GM21526 (cell line): ENCODE results near the gene DESI2.
"Not testable (repeated sequence)": the region's sequence is repeated elsewhere in the genome, so short reads cannot be mapped to it uniquely, and the experiment has no call there.

Experiments used
- ATAC-seq: cut with Tn5 transposase; IDR thresholded peaks from one replicate; pipeline ENCODE4 v1.9.1; 2021; ENCODE audit warnings: moderate library complexity; ENCODE audit not compliant: unreplicated experiment, low FRiP score

DESI2 gene

DNA sequence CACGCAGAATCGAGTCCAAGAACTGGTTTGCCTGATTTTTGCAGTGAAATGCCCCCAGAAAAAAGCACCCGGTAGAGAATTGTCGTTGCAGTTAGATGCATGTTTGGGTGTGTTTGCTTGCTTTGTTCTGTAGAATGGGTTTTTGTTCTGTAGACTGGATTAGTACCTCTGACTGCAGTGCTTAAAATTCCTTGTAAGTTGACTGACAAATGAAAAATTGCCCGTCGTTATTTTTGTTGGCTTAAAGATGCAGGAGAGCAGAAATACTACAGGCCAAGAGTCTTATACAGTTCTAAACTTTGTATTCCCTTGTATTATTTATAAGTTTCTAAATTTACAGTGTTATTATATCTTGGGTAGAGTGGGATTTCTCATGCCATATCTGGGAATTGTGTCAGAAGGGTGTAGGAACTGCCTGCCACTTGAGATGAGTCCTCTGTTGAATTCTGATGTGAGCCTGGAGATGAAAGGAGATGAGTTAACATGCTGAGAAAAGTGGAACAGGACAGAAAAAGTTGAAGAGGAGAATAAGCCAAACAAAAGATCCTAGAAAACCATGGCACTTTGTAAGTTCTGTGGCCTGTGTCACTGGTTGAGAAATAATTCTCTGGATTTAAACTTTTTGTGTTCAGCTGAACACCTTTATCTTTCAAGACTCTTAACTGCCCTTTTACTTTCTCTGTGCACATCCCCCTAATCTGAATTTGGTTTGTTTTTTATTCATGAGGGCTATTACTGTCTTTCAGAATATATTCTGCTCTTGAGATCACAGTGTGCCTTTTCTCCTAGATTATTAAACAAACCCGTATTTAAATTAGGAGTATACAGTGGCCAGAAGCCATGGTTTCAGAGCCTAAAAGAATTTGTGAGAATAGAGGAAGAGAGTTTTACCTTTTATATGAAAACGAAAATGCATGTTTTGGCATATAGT is 1.4 kb downstream of the DESI2 start:
- no peak for ATAC-seq

DNA sequence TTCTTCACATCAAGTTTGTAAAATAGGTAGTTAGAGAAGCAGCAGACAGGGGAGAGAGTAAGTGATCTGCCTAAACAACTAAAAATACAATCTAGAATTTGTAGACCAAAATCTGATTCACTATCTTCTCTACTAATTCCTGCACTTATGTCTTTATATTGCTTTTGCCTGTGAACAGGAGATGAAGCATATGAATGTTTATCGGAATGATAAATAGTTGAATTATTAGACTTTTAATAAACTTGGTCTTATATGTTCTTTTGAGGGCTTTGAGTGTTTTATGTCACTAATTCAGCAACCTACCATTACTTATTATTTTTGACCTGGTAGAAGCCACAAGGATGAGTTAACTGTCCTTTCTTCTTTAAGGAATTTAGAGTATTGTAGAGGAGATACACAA is 2.3 kb downstream of the DESI2 start:
- ATAC-seq, result no peak

GRCh38 chr1:244657421-244657820 is 4.5 kb downstream of the DESI2 start:
- ATAC-seq, result no peak

- no peak for ATAC-seq
Observed at GRCh38 chr1:244659694-244660093, 6.8 kb downstream of the DESI2 start.

- ATAC-seq, result no peak
Observed at GRCh38 chr1:244660595-244660994, 7.7 kb downstream of the DESI2 start.

DNA sequence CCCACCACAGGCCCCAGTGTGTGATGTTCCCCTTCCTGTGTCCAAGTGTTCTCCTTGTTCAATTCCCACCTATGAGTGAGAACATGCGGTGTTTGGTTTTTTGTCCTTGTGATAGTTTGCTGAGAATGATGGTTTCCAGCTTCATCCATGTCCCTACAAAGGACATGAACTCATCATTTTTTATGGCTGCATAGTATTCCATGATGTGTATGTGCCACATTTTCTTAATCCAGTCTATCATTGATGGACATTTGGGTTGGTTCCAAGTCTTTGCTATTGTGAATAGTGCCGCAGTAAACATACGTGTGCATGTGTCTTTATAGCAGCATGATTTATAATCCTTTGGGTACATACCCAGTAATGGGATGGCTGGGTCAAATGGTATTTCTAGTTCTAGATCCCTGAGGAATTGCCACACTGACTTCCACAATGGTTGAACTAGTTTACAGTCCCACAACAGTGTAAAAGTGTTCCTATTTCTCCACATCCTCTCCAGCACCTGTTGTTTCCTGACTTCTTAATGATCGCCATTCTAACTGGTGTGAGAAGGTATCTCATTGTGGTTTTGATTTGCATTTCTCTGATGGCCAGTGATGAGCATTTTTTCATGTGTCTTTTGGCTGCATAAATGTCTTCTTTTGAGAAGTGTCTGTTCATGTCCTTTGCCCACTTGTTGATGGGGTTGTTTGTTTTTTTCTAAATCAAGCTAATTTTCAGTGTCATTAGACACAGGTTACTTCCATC is 8.8 kb downstream of the DESI2 start:
- ATAC-seq, result not testable (repeated sequence)

- ATAC-seq, result no peak
Observed at GRCh38 chr1:244662599-244662998, 9.7 kb downstream of the DESI2 start.

DNA sequence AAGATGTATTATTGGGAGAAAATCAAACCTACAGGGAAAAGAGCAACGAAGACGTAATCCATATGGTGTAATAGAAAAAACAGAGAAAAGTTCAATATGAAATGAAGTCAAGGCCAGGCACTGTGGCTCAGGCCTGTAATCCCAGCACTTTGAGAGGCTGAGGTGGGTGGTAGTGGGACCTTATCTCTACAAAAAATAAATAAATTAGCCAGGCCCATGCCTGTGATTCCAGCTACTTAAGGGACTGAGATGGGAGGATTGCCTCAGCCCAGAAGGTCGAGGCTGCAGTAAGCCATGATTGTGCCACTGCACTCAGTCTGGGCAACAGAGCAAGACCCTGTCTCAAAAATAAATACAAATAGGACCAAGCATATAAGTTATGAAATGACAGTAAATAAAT is 11.4 kb downstream of the DESI2 start:
- no peak for ATAC-seq

DNA sequence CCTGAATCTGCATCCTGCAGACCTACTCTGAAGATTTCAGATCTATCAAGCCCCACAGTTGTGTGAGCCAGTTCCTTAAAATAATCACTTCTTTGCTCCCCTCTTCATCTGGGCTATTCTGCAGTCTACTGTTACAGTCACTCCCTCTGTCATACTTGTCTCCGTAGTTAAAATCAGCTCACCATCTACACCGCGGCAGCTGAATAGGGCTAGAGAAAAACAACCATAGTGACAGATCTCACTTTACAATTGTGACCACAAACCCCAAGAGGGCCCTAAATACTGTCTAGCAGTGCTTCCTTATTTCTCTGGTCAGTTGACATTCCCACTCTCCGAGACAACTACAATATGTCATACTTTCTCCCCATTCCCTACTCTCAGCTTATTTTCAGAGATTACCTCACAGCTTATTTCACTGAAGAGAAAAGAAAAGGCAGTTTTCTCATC is 12.9 kb downstream of the DESI2 start:
- ATAC-seq, result peak; percentile 68

- not testable (repeated sequence) for ATAC-seq
Observed at GRCh38 chr1:244666672-244667418, 13.9 kb downstream of the DESI2 start.

DNA sequence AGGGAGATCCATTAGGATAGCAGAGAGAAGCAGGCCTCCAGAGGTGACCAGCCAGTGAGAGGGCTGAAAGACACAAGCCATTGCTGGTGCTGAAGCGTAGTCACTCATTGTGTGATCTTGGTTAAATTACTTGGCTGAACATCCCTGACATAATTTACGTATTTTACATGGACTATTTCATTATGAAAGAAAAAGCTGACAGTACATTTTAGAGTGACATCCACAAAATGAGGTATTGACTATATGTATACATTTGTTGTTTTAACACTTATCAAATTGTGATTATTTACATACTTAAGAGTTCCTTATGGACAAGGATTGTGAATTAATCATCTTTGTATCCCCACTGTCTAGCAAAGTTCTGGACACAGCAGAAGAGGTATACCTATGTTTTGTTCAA is 14.9 kb downstream of the DESI2 start:
- no peak for ATAC-seq

DNA sequence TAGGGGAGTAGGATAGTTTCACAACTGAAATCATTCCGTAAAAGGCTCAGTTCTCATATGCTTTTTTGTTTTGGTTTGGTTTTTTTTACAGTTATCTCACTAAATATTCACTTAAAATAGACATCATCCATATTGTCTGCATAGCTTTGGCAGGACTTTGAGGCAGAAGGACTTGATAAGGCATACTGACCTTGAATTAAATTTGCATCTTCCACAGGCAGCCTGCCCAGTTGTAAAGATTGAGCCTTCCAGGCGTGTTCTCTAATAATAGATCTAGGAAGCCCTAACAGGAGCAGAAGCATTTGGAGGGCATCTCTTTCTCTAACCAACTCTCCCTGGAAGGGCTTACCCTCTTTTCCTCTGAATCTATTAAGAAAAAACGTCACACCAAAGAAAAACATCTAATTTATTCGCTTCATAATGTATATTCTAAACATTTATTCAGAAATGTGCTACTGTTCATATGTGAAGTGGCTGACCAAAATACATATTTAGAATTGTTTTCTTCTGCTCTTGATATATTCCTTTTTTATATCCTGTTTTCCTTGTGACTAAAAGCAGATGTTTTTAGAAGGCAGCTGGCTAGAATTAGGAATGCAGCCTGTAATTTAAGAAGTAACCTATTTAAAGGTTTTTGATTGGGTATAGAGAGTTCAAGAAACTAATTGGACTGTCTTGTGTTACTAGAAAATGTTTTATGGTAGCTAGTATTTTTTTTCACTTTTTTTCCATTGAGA is 20.2 kb downstream of the DESI2 start:
- no peak for ATAC-seq

DNA sequence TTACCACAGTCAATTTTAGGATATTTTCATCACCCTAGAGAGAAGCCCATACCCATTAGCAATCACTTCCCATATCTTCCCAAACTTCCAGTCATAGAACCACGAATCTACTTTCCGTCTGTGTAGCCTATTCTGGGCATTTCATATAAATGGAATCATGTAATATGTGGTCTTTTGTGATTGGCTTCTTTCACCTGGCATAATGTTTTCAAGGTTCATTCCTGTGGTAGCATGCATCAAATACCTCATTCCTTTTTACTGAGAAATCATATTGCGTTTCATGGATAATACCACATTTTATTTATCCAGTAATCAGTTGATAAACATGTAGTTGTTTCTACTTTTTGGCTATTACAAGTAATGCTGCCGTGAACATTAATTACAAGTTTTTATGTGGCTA is 21.5 kb downstream of the DESI2 start:
- ATAC-seq, result no peak

DNA sequence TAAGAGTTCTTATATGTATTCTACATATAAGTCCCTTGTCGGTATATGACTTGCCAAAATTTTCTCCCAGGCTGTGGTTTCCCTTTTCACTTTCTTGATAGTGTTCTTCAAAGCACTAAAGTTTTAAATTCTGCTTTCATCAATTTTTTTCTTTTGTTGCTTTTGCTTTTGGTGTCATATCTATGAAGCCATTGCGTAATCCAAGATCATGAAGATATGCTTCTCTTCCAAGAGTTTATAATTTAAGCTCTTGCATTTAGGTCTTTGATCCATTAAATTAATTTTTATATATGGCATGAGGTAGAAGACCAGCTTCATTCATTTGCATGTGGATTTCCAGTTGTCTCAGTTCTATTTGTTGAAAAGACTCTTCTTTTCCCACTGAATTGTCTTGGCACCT is 22.2 kb downstream of the DESI2 start:
- ATAC-seq, result no peak

- no peak for ATAC-seq
Observed at GRCh38 chr1:244678697-244679096, 25.8 kb downstream of the DESI2 start.

DNA sequence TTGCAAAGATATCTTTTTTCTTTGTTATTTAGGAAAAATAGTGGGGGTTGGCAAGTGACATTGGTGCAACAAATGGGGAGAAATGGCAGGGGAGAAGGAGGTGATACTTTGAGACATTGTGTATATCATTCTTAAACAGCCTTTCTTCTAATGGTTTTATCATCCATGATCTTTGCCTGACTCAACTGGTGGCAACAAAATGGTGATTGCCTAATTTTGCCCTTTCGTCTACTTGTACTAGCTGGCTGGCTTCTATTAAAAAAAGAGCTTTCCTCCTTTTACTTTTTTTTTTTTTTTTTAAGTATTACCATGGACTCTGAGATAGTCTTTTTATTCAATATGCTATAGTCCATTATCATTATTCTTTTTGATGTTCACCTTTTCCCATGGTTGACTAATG is 27.7 kb downstream of the DESI2 start:
- no peak for ATAC-seq

- ATAC-seq, result not testable (repeated sequence)
Observed at GRCh38 chr1:244682087-244682486, 29.2 kb downstream of the DESI2 start.

- no peak for ATAC-seq
Observed at GRCh38 chr1:244695937-244696336, 43.0 kb downstream of the DESI2 start.

DNA sequence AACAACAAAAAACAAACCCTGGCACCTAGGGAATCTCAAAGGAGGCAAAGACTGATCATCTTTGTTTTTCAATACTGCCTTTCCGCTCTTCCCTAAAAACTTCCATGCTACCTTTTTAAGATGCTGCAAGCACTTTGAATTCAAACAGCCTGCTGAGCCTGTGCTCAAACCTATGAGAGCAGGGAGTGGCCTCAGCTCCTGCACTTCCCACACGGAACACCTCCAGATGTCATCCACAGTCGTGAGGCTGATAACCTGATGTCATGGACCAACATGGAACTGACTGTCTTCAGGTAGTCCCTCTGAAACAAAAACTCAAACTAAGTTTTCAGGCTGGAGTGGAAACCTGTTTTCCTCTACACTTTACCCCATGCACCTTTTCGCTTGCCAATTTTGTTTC is 46.8 kb downstream of the DESI2 start:
- ATAC-seq, result no peak

- ATAC-seq, result no peak
Observed at GRCh38 chr1:244700808-244701207, 47.9 kb downstream of the DESI2 start.
